Measurements from ENCODE around the gene AGBL5. TPM values are rescaled to one million over a fixed set of nuclear protein-coding genes. Genes with fewer than 3 reads are reported as not detected.

The AGBL5 gene
- total and polyA plus RNA-seq, 2 of the 13 experiments (the other 11 are each of a cell fraction or from before 2014, with no cell fraction given), result 55.9 to 73.3 TPM

GRCh38 chr2:27085673-27086089, 34.2 kb downstream of the AGBL5 start (continued):
- TF ChIP-seq ARNTL (CRISPR knock-in tag; IDR thresholded peaks at IDR 0.05) (no peak), MBD4 (IDR thresholded peaks at IDR 0.05; ENCODE audit: borderline replicate concordance, low read length) (no peak), SAP130 (CRISPR knock-in tag; IDR thresholded peaks at IDR 0.05; ENCODE audit: low read depth) (peak; percentile 50), CTCF (CRISPR knock-in tag; IDR thresholded peaks at IDR 0.05) (peak; percentile 86), POLR2AphosphoS2 (IDR thresholded peaks at IDR 0.05; ENCODE audit: low read depth, low read length) (no peak), ZBTB25 (CRISPR knock-in tag; IDR thresholded peaks at IDR 0.05) (no peak), ZNF33A (CRISPR knock-in tag; IDR thresholded peaks at IDR 0.05; ENCODE audit: borderline replicate concordance) (no peak), TBP (CRISPR knock-in tag; IDR thresholded peaks at IDR 0.05) (no peak), ZSCAN31 (CRISPR knock-in tag; IDR thresholded peaks at IDR 0.05; ENCODE audit: low read depth) (no peak), ZNF773 (CRISPR knock-in tag; IDR thresholded peaks at IDR 0.05; ENCODE audit: borderline replicate concordance) (no peak), GMEB1 (CRISPR knock-in tag; IDR thresholded peaks at IDR 0.05; ENCODE audit: borderline replicate concordance) (no peak), ZNF274 (CRISPR knock-in tag; IDR thresholded peaks at IDR 0.05) (0 out of 2 replicates have a peak, but pooled peaks have one; percentile 3), ZNF75D (CRISPR knock-in tag; IDR thresholded peaks at IDR 0.05; ENCODE audit: borderline replicate concordance) (no peak), ZNF781 (CRISPR knock-in tag; IDR thresholded peaks at IDR 0.05; ENCODE audit: borderline replicate concordance, not compliant biosample characterization) (no peak), MXD3 (CRISPR knock-in tag; IDR thresholded peaks at IDR 0.05) (no peak), BRCA1 (CRISPR knock-in tag; IDR thresholded peaks at IDR 0.05) (no peak), RNF219 (CRISPR knock-in tag; IDR thresholded peaks at IDR 0.05) (no peak), NPAS2 (CRISPR knock-in tag; IDR thresholded peaks at IDR 0.05; ENCODE audit: borderline replicate concordance) (no peak), TBX3 (IDR thresholded peaks at IDR 0.05; ENCODE audit: borderline replicate concordance) (no peak), ZSCAN22 (CRISPR knock-in tag; IDR thresholded peaks at IDR 0.05) (no peak)

Data from HepG2 (cell line).